Mucosa of stomach (tissue), 1 donor: Measurements from ENCODE around the gene ANKH.

Source experiments
- H3K27me3 ChIP-seq: one replicate; pipeline ENCODE4 v1.7.0; 2013; ENCODE audit warnings: mild to moderate bottlenecking, low read length; ENCODE audit not compliant: control insufficient read depth, insufficient read depth
- H3K36me3 ChIP-seq: one replicate; pipeline ENCODE4 v1.7.0; 2013; ENCODE audit warnings: low read length; ENCODE audit not compliant: control insufficient read depth, insufficient read depth
- H3K4me1 ChIP-seq: one replicate; pipeline ENCODE4 v1.7.0; 2013; ENCODE audit warnings: mild to moderate bottlenecking, low read length; ENCODE audit not compliant: control insufficient read depth, insufficient read depth
- H3K4me3 ChIP-seq: one replicate; pipeline ENCODE4 v1.7.0; 2013; ENCODE audit warnings: low read length
- H3K9ac ChIP-seq: one replicate; pipeline ENCODE4 v1.7.0; 2013; ENCODE audit warnings: mild to moderate bottlenecking, low read length, moderate library complexity
- H3K9me3 ChIP-seq: one replicate; pipeline ENCODE4 v1.7.0; 2013; ENCODE audit warnings: mild to moderate bottlenecking, low read length, moderate library complexity; ENCODE audit not compliant: control insufficient read depth
- donor health status: Pancreatic carcinoma.

Gene ANKH

GRCh38 chr5:14902826-14903560 lies 31.4 kb upstream of the ANKH start:
- Histone ChIP-seq H3K36me3 (no peaks in the 10 kb centered on the region), H3K9me3 (no peaks in the 10 kb centered on the region), H3K4me3 (no peak overlapping the region), H3K27me3 (no peaks in the 10 kb centered on the region), H3K9ac (no peak overlapping the region), H3K4me1 (peaks cover 13% of the 10 kb centered on the region)

GRCh38 chr5:14901462-14902051 lies 30.0 kb upstream of the ANKH start:
- Histone ChIP-seq H3K4me3 (no peak overlapping the region), H3K27me3 (no peaks in the 10 kb centered on the region), H3K9ac (no peak overlapping the region), H3K9me3 (no peaks in the 10 kb centered on the region), H3K4me1 (peaks cover 13% of the 10 kb centered on the region), H3K36me3 (no peaks in the 10 kb centered on the region)

GRCh38 chr5:14900693-14901461 lies 29.3 kb upstream of the ANKH start:
- no peaks in the 10 kb centered on the region for H3K27me3 ChIP-seq
- peaks cover 13% of the 10 kb centered on the region for H3K4me1 ChIP-seq
- no peaks in the 10 kb centered on the region for H3K9me3 ChIP-seq
- H3K9ac ChIP-seq, result no peak overlapping the region
- no peaks in the 10 kb centered on the region for H3K36me3 ChIP-seq
- H3K4me3 ChIP-seq, result no peak overlapping the region

- Histone ChIP-seq H3K36me3 (no peaks in the 10 kb centered on the region), H3K9me3 (no peaks in the 10 kb centered on the region), H3K4me1 (peaks cover 7% of the 10 kb centered on the region), H3K9ac (no peak overlapping the region), H3K4me3 (no peak overlapping the region), H3K27me3 (no peaks in the 10 kb centered on the region)
These were observed 24.6 kb upstream of the ANKH start for GRCh38 chr5:14896131-14896530.

GRCh38 chr5:14895301-14895700 lies 23.7 kb upstream of the ANKH start:
- Histone ChIP-seq H3K4me3 (no peak overlapping the region), H3K27me3 (no peaks in the 10 kb centered on the region), H3K9me3 (no peaks in the 10 kb centered on the region), H3K36me3 (no peaks in the 10 kb centered on the region), H3K4me1 (no peaks in the 10 kb centered on the region), H3K9ac (no peak overlapping the region)

DNA sequence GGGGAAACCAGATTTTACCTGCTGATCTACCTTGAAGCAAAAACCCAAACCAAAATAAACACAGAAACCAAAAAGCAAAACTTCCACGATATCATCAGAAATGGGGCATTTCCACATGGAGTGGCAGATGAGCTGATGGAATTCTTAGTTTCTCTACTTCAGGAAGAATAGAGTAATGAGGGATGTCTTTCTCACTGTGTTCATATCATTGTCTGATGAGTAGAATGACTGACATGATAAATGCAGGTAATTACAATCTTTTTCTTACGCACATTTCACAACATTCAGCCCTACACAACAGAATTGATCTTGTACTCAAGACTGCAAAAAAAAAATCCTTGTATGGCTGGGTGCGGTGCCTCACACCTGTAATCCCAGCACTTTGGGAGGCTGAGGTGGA lies 23.2 kb upstream of the ANKH start:
- Histone ChIP-seq H3K36me3 (no peaks in the 10 kb centered on the region), H3K9ac (no peak overlapping the region), H3K9me3 (no peaks in the 10 kb centered on the region), H3K27me3 (no peaks in the 10 kb centered on the region), H3K4me3 (no peak overlapping the region), H3K4me1 (no peaks in the 10 kb centered on the region)

- H3K4me1 ChIP-seq, result no peaks in the 10 kb centered on the region
- no peaks in the 10 kb centered on the region for H3K36me3 ChIP-seq
- H3K9ac ChIP-seq, result no peak overlapping the region
- no peaks in the 10 kb centered on the region for H3K27me3 ChIP-seq
- no peaks in the 10 kb centered on the region for H3K9me3 ChIP-seq
- H3K4me3 ChIP-seq, result no peak overlapping the region
These were observed 21.8 kb upstream of the ANKH start for GRCh38 chr5:14893381-14893780.

GRCh38 chr5:14890846-14891245 lies 19.3 kb upstream of the ANKH start:
- H3K4me1 ChIP-seq, result no peaks in the 10 kb centered on the region
- no peak overlapping the region for H3K4me3 ChIP-seq
- H3K9ac ChIP-seq, result no peak overlapping the region
- no peaks in the 10 kb centered on the region for H3K36me3 ChIP-seq
- no peaks in the 10 kb centered on the region for H3K27me3 ChIP-seq
- H3K9me3 ChIP-seq, result no peaks in the 10 kb centered on the region

- Histone ChIP-seq H3K4me1 (no peaks in the 10 kb centered on the region), H3K9me3 (no peaks in the 10 kb centered on the region), H3K36me3 (no peaks in the 10 kb centered on the region), H3K4me3 (no peak overlapping the region), H3K27me3 (no peaks in the 10 kb centered on the region), H3K9ac (no peak overlapping the region)
These were observed 12.6 kb upstream of the ANKH start for GRCh38 chr5:14884062-14884612.

DNA sequence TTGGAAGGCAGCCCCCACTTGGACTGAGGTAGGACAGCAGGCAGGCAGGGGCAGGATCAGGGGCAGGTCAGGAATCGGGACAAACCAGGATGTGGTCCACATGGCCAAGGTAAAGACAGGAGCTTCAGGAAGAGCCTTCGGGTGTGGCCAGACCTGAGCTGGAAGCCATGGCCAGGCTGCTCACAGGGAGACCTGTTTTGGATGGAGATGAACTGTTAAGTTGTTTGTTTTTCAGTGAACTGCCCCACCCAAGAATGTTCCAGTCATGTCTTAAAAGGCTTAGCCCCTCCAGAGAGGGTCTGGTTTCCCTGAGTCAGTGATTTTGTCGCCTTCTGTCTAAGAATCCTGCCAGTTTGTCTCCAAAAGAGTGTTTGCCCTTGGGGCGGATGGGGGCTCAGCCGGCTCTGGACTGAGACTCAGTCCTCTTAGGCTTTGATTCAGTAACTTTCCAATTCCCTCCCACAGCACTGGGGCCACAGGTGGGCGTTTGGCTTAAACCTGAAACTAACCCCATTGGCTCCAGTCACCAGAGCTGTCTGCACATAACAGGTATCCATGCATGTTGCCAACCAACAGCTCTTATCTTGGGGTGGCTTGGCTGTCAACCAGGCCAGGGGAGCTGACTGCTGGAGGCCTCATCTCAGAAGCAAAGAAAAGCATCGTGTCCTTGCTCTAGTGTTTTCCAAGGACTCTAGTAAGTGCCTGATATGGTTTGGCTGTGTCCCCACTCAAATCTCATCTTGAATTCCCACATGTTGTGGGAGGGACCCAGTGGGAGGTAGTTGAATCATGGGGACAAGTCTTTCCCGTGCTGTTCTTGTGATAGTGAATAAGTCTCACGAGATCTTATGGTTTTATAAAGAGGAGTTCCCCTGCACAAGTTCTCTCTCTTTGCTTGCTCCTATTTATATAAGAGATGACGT lies 11.3 kb upstream of the ANKH start:
- no peaks in the 10 kb centered on the region for H3K36me3 ChIP-seq
- no peaks in the 10 kb centered on the region for H3K9me3 ChIP-seq
- H3K4me1 ChIP-seq, result no peaks in the 10 kb centered on the region
- H3K4me3 ChIP-seq, result no peak overlapping the region
- no peaks in the 10 kb centered on the region for H3K27me3 ChIP-seq
- no peak overlapping the region for H3K9ac ChIP-seq

GRCh38 chr5:14881826-14882225 lies 10.2 kb upstream of the ANKH start:
- Histone ChIP-seq H3K4me1 (no peaks in the 10 kb centered on the region), H3K27me3 (no peaks in the 10 kb centered on the region)

More at GRCh38 chr5:14881826-14882225, 10.2 kb upstream of the ANKH start:
- Histone ChIP-seq H3K9me3 (no peaks in the 10 kb centered on the region), H3K4me3 (no peak overlapping the region), H3K36me3 (no peaks in the 10 kb centered on the region), H3K9ac (no peak overlapping the region)
